GM21367 (cell line): ENCODE measurements around the gene BCAS1.

Experiments used
- ATAC-seq: cut with Tn5 transposase; IDR thresholded peaks from one replicate; pipeline ENCODE4 v1.9.1; 2021; ENCODE audit not compliant: unreplicated experiment

The BCAS1 gene

GRCh38 chr20:54103762-54104600 lies 33.6 kb upstream of the BCAS1 start:
- no peak for ATAC-seq

GRCh38 chr20:54103067-54103761 lies 32.8 kb upstream of the BCAS1 start:
- ATAC-seq, result peak; percentile 84

- no peak for ATAC-seq
Measured at GRCh38 chr20:54102543-54102942, 32.1 kb upstream of the BCAS1 start.

- ATAC-seq, result no peak
Measured at GRCh38 chr20:54100563-54100962, 30.2 kb upstream of the BCAS1 start.

GRCh38 chr20:54099894-54100293 lies 29.5 kb upstream of the BCAS1 start:
- no peak for ATAC-seq

- no peak for ATAC-seq
Measured at GRCh38 chr20:54098047-54098446, 27.7 kb upstream of the BCAS1 start.

GRCh38 chr20:54097236-54097529 lies 26.8 kb upstream of the BCAS1 start:
- ATAC-seq, result no peak

- ATAC-seq, result no peak
Measured at GRCh38 chr20:54095824-54096223, 25.4 kb upstream of the BCAS1 start.

- no peak for ATAC-seq
Measured at GRCh38 chr20:54094268-54094580, 23.8 kb upstream of the BCAS1 start.

- ATAC-seq, result no peak
Measured at GRCh38 chr20:54093423-54094267, 23.3 kb upstream of the BCAS1 start.

GRCh38 chr20:54092021-54092420 lies 21.6 kb upstream of the BCAS1 start:
- ATAC-seq, result no peak

GRCh38 chr20:54091120-54091480 lies 20.7 kb upstream of the BCAS1 start:
- ATAC-seq, result no peak

- no peak for ATAC-seq
Measured at GRCh38 chr20:54090230-54091119, 20.1 kb upstream of the BCAS1 start.

GRCh38 chr20:54088430-54088829 lies 18.0 kb upstream of the BCAS1 start:
- ATAC-seq, result no peak

- no peak for ATAC-seq
Measured at GRCh38 chr20:54086507-54087039, 16.2 kb upstream of the BCAS1 start.

GRCh38 chr20:54085910-54086309 lies 15.5 kb upstream of the BCAS1 start:
- no peak for ATAC-seq

GRCh38 chr20:54085425-54085824 lies 15.0 kb upstream of the BCAS1 start:
- ATAC-seq, result no peak

- ATAC-seq, result no peak
Measured at GRCh38 chr20:54084727-54085388, 14.5 kb upstream of the BCAS1 start.

GRCh38 chr20:54084193-54084592 lies 13.8 kb upstream of the BCAS1 start:
- no peak for ATAC-seq

- ATAC-seq, result peak; percentile 62
Measured at GRCh38 chr20:54083459-54083858, 13.1 kb upstream of the BCAS1 start.
